ENCODE measurements around the gene SPANXB1.
"Not testable (repeated sequence)": the region's sequence is repeated elsewhere in the genome, so short reads cannot be mapped to it uniquely, and the experiment has no call there.

Gene SPANXB1, protein sequence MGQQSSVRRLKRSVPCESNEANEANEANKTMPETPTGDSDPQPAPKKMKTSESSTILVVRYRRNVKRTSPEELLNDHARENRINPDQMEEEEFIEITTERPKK

DNA sequence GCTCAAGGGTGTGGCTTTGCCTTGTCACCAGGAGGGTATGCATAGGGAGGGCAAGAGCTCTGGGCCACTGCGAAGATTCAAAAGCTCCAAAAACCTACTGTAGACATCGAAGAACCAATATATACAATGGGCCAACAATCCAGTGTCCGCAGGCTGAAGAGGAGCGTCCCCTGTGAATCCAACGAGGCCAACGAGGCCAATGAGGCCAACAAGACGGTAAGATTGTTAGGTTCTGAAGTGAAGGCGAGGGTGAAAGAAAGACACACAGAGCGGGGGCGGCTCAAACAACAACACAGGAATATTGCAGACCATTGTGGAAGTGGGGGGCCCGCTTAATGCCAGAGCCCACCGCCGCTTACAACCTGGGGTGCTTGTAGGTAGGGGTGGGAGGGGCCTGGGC, at the start of gene SPANXB1:
Gene SPANXB1 (plus strand): TSS at position 27 of the 400 bp plus-strand sequence. CDS start 100 bp downstream, at position 127.
- not testable (repeated sequence) for DNase-seq (ENCODE audit: low read depth)

- DNase-seq (ENCODE audit: low read depth): no peak
These were observed 35.4 kb upstream of the SPANXB1 start for GRCh38 chrX:140967036-140967435.

GRCh38 chrX:140971099-140971795, 31.1 kb upstream of the SPANXB1 start:
- no peak for DNase-seq (ENCODE audit: low read depth)

DNA sequence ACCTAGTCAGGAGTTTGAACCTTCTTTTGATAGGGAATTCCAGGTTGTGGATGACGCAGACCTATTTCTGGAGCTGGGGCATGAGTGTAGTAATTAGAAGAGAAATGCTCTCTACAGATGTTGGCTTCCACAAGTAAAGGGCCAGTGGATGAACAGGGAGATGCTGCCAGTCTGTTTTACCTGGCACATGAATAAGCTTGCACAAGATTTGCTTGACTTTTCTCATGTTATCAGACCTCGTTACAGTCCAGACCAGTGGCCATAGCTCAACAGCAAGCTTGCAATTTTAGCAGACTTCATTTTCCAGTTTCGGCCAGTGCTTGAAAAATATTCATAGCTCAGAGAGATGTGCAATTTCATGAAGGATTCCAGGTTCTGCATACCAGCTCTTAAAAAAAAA, 26.9 kb upstream of the SPANXB1 start:
- DNase-seq (ENCODE audit: low read depth): no peak

GRCh38 chrX:140980271-140980670, 22.1 kb upstream of the SPANXB1 start:
- no peak for DNase-seq (ENCODE audit: low read depth)

DNA sequence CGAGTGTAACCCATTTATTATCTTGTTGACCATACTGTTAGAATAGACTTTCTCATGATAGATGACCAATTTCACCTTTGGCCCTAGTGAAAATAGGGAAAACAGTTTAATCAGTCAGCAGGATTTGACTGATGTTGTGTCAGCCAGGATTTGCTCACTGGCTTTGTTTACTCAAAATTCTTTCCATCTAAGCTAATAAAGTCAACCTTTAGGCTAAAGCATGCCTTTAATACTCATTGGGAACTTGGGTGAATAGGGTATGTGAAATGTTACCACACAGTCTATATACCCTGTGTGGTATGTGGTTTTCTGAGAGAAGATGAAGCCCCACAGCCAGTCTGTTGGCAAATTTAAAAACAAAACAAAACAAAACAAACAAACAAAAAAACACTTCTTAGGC, 18.7 kb upstream of the SPANXB1 start:
- no peak for DNase-seq (ENCODE audit: low read depth)

- DNase-seq (ENCODE audit: low read depth): not testable (repeated sequence)
These were observed 2.8 kb downstream of the SPANXB1 start for GRCh38 chrX:141005243-141005642.

- not testable (repeated sequence) for DNase-seq (ENCODE audit: low read depth)
These were observed 41.9 kb downstream of the SPANXB1 start for GRCh38 chrX:141044246-141044645.

- not testable (repeated sequence) for DNase-seq (ENCODE audit: low read depth)
These were observed 47.5 kb downstream of the SPANXB1 start for GRCh38 chrX:141049878-141050277.

DNA sequence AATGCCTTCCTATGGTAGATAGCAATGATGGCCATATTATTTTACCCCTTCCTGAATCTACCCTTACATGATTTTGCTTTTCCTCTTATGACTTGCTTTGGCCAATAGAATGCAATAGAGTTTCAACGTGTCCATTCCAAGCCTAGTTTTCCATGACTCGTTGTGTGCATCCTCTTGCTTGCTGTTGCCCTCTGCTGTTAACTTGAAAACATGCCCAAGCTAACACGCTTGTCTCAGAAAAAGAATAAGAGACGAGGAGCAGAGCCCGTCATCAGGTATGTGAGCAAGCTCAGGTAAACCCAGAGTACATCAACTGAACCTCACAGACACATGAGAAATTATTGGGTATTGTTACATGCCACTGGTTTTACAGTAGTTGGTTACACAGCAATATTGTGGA, 49.7 kb downstream of the SPANXB1 start:
- DNase-seq (ENCODE audit: low read depth): not testable (repeated sequence)

Data from stimulated activated CD8-positive, alpha-beta memory T cell treated with anti-CD3 and anti-CD28 coated beads, Interleukin-12 subunit alpha, Interleukin-12 subunit beta, amount 100 ng/mL, for 4 hours (primary cell).